ENCODE measurements around the gene PDK2.
A peak's percentile ranks its signal among the peaks of the same experiment; 100 is the strongest.

PDK2 gene

DNA sequence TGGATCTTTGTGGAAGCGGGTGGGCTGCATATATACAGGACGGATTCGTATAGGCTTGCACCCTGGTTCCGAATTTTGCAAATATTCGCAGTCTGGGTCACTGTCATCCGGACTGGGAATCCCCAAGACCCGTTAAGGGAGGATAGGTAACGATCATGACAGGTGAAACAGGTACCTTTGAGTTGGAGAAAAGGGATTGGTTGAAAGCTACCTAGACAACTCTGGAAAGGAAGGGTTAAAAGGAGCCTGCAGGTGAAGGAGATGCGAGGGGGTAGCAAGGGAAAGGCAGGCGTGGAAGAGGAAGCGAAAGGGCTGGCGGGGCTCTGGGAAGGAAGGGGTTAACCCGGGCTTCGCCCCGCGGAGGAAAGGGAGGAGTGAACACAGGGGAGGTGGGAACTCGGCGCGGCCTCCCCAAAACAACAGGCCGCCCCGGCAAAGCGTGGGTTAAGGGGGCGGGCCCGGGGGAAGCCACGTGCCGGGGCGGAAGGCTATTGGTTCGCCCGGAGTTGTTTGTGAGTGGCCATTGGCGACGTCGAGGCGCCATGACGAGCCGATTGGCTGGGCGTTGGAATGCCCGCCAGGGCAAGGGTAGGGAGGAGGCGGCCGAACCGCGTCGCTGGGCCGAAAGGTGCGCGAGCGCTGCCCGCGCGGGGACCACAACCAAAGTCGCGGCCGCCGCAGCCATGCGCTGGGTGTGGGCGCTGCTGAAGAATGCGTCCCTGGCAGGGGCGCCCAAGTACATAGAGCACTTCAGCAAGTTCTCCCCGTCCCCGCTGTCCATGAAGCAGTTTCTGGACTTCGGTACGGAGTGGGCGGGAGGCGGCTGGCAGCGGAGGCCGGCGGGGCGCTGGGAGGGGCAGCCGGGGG lies at the start of gene PDK2:
Gene PDK2 (plus strand): TSS at position 599 of the 867 bp plus-strand sequence. CDS start 85 bp downstream, at position 684.
- peak; percentile 90 to 96 for DNase-seq (ENCODE audit: low spot score in 2 of 2)
- H3K27ac Mint-ChIP-seq: peak within 1 kb of the TSS; percentile 94
- peak within 1 kb of the TSS; percentile 90 for H3K4me3 Mint-ChIP-seq
- no peaks in the 10 kb centered on the region for H3K9me3 Mint-ChIP-seq
- peak; percentile 94 for ATAC-seq
- H3K4me1 Mint-ChIP-seq: peaks cover 50% of the 10 kb centered on the region
- peaks cover 22% of the 10 kb centered on the region for H3K36me3 Mint-ChIP-seq

DNA sequence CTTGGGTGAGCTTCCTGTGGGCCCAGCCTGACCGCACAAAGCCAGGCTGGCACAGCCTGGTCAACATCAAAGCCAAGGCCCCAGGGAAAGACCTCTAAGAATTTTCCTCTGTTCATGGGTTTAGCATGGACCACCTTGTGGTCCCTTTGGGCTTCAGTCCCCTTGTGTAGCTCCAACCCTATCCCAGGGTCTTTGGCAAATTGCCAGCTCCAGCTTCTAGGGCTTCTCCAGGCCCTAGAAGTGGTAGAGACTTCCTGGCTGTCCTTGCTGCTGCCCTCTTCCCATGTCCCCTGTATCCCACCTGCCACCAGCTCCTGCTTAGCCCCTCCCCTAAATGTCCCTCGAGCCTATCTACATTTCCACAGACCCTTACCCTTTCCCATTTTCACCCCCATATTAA lies 49.0 kb upstream of the PDK2 start:
- Mint-ChIP-seq H3K9me3 (no peaks in the 10 kb centered on the region), H3K4me1 (peaks cover 38% of the 10 kb centered on the region), H3K27ac (no peak overlapping the region), H3K36me3 (no peaks in the 10 kb centered on the region), H3K4me3 (no peak overlapping the region)
- ATAC-seq (no peak), DNase-seq (ENCODE audit: low spot score in 2 of 2) (no peak)

GRCh38 chr17:50046667-50047066 lies 48.5 kb upstream of the PDK2 start:
- peak overlapping the region; percentile 26 for H3K27ac Mint-ChIP-seq
- DNase-seq (ENCODE audit: low spot score in 2 of 2) (no peak), ATAC-seq (no peak)
- H3K4me1 Mint-ChIP-seq: peaks cover 43% of the 10 kb centered on the region
- H3K9me3 Mint-ChIP-seq: no peaks in the 10 kb centered on the region
- H3K36me3 Mint-ChIP-seq: no peaks in the 10 kb centered on the region
- H3K4me3 Mint-ChIP-seq: no peak overlapping the region

DNA sequence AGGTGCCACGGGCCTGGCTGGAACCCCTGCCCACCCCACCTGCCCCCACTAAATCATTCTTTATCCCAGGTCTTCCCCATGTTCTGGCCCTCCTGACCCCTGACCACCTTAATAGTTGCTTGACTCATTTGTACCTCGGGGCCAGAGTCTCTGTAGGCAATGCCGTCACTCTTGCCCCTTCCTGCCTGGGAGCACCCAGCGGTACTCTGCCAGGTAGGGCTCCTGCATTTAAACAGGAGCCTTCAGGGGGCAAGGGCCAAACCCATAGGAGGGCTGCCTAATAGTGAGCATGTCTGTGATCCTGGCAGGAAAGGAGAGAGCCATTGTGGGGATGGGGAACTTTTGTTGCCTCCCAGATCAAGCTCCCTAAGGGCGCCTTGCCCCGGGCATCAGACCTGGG lies 48.1 kb upstream of the PDK2 start:
- Mint-ChIP-seq H3K36me3 (no peaks in the 10 kb centered on the region), H3K4me1 (peaks cover 47% of the 10 kb centered on the region), H3K27ac (peak overlapping the region; percentile 26), H3K9me3 (no peaks in the 10 kb centered on the region), H3K4me3 (no peak overlapping the region)
- ATAC-seq (no peak), DNase-seq (ENCODE audit: low spot score in 2 of 2) (no peak)

DNA sequence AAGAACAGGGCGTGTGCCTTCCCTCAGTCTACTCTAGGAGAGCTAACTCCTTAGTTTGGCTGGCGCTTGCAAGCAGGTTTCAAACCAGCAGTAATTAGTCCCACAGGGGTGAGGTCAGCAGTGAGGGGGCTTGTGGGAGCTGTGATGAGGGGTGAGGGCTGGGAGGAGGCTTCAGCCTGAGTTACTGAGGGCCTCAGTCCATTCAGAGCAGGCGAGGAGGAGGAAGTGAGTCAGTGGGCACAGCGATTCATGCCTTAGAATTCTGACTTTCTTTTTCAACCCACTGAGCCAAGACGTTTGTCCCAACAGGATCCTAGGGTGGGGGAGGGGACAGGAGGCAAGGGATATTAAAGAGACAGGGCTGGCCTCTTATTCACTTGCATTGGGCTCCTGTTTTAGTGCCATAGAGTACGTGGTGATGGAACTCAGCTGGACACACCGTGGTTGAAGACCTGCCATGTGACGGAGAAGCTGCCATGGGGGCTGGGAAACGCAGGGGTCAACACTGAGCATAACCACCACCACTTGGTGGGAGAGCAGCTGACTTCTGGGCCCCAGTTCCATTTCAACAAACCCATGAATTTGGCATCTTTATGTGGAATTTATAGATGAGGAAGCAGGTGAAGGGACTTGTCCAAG lies 47.5 kb upstream of the PDK2 start:
- ATAC-seq: peak; percentile 35
- H3K4me3 Mint-ChIP-seq: no peak overlapping the region

DNA sequence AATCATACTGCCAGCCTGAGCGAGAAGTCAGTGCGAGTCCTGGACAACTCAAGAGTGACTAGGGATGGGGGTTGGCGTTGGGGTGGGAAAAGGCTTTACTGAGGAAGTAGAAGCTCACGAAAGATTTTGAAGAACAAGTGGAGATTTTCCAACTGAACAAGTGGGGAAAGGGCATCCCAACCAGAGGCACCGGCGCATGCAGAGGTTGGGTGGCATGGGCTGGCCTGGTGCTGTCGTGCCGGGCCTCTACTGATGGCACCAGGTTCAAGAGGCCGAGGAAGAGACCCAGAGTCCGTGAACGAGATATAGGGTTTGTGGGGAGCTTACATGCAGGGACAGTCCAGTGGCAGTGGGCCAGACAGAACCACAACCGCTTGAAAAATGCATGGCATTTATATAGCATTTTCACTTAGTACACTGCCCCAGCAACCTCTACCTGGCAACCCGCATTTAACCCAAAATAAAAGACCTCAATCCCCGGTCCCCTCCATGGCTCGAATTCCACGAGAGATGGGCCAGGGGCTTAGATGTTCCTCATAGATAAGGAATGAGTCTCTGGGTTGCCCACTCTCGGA lies 46.9 kb upstream of the PDK2 start:
- peaks cover 48% of the 10 kb centered on the region for H3K4me1 Mint-ChIP-seq
- no peaks in the 10 kb centered on the region for H3K36me3 Mint-ChIP-seq
- no peak for DNase-seq (ENCODE audit: low spot score in 2 of 2)

More for the DNA sequence above, 47.5 kb upstream of the PDK2 start:
- Mint-ChIP-seq H3K9me3 (no peaks in the 10 kb centered on the region), H3K27ac (peak overlapping the region; percentile 51), H3K4me1 (peaks cover 48% of the 10 kb centered on the region), H3K36me3 (no peaks in the 10 kb centered on the region)
- no peak for DNase-seq (ENCODE audit: low spot score in 2 of 2)

GRCh38 chr17:50048988-50049387 lies 46.2 kb upstream of the PDK2 start:
- H3K27ac Mint-ChIP-seq: peak overlapping the region; percentile 61
- H3K36me3 Mint-ChIP-seq: no peaks in the 10 kb centered on the region
- ATAC-seq (no peak), DNase-seq (ENCODE audit: low spot score in 2 of 2) (no peak)
- H3K4me1 Mint-ChIP-seq: peaks cover 48% of the 10 kb centered on the region
- no peaks in the 10 kb centered on the region for H3K9me3 Mint-ChIP-seq
- no peak overlapping the region for H3K4me3 Mint-ChIP-seq

More for the DNA sequence above, 46.9 kb upstream of the PDK2 start:
- Mint-ChIP-seq H3K27ac (peak overlapping the region; percentile 61), H3K9me3 (no peaks in the 10 kb centered on the region), H3K4me3 (no peak overlapping the region)
- ATAC-seq: no peak

- H3K9me3 Mint-ChIP-seq: no peaks in the 10 kb centered on the region
- H3K4me3 Mint-ChIP-seq: no peak overlapping the region
- H3K4me1 Mint-ChIP-seq: peaks cover 48% of the 10 kb centered on the region
- H3K27ac Mint-ChIP-seq: no peak overlapping the region
- no peaks in the 10 kb centered on the region for H3K36me3 Mint-ChIP-seq
- DNase-seq (ENCODE audit: low spot score in 2 of 2) (no peak), ATAC-seq (no peak)
These were observed 45.5 kb upstream of the PDK2 start for GRCh38 chr17:50049636-50050035.

- no peaks in the 10 kb centered on the region for H3K9me3 Mint-ChIP-seq
- H3K4me3 Mint-ChIP-seq: peak overlapping the region; percentile 44
- peak overlapping the region; percentile 82 for H3K27ac Mint-ChIP-seq
- ATAC-seq: no peak
- H3K4me1 Mint-ChIP-seq: peaks cover 53% of the 10 kb centered on the region
- no peak for DNase-seq (ENCODE audit: low spot score in 2 of 2)
- H3K36me3 Mint-ChIP-seq: no peaks in the 10 kb centered on the region
These were observed 44.6 kb upstream of the PDK2 start for GRCh38 chr17:50050431-50051032.

DNA sequence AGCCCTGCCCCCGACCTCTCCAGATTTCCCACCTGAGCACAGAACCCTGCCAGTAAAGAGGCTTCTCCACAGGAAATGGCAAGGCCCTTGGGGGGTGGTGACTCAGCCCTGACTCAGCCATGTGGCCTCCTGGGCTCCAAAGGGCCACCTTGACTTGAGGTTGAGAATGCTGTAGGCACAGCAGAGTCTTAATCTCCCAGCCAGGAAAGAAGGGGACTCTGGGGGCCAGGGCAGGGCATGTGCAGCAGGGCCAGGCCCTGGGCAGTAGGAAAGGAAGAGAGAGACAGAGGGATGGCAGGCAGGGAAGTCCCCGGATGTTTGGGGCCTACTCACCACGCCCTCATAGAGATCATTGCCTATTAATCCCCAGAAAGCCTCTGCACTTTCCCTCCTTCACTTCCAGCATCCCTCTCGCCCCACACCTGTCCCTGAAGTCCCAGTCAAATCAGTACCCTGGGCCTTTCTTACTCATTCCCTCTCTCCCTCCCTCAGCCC lies 44.0 kb upstream of the PDK2 start:
- H3K4me1 Mint-ChIP-seq: peaks cover 53% of the 10 kb centered on the region
- DNase-seq (ENCODE audit: low spot score in 2 of 2) (peak; percentile 48 to 86), ATAC-seq (peak; percentile 88)
- no peaks in the 10 kb centered on the region for H3K36me3 Mint-ChIP-seq
- peak overlapping the region; percentile 44 for H3K4me3 Mint-ChIP-seq
- H3K27ac Mint-ChIP-seq: peak overlapping the region; percentile 82
- H3K9me3 Mint-ChIP-seq: no peaks in the 10 kb centered on the region

DNA sequence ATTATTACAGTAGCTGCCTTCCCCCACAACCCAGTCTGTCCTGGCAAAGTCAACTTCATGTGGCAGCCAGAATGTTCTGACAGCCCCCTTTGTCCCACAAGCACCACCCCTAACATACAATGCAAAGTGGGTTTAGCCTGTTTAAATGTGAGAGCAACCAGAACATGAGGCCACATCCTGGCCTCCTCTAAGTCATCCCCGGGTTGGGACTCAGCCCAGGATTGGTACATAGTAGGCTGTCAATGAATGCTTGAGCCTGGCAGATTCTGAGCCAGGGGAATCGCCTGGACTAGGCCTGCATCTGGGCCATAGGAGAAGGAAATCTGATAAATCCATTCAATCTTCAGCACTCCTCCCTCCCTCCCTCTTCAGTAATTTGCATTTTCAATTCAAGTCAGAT lies 43.5 kb upstream of the PDK2 start:
- ATAC-seq (peak; percentile 1), DNase-seq (ENCODE audit: low spot score in 2 of 2) (no peak)
- Mint-ChIP-seq H3K4me1 (peaks cover 52% of the 10 kb centered on the region), H3K9me3 (no peaks in the 10 kb centered on the region), H3K36me3 (no peaks in the 10 kb centered on the region), H3K4me3 (peak overlapping the region; percentile 44), H3K27ac (peak overlapping the region; percentile 82)

DNA sequence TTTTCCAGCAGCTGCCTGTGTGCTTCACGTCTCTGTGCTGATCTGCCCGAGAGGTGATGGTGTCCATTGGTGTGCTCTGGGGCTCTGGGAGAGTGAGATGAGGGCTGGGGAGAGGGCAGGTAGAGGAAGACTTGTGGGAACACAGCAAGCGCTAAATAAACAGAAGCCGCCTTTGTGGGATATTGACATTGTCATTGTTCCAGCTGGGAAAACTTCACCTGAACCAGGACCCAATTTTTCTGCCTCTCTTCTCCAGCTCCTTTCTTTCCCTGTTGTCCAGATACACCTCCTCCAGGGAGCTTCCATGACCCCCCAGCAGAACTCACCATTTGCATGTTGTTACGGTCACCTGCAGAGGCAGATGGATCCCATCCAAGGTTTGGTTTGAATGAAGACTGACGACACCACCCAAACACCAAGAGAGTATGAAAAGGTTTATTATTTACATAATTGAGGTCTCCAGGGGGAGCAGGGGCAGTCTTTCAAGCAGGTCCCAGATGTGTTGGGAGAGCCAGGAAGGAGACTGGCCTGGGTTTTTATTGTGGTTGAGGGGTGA lies 42.8 kb upstream of the PDK2 start:
- no peak overlapping the region for H3K27ac Mint-ChIP-seq
- peaks cover 52% of the 10 kb centered on the region for H3K4me1 Mint-ChIP-seq
- no peak for ATAC-seq
- no peaks in the 10 kb centered on the region for H3K9me3 Mint-ChIP-seq
- H3K4me3 Mint-ChIP-seq: no peak overlapping the region
- H3K36me3 Mint-ChIP-seq: no peaks in the 10 kb centered on the region
- no peak for DNase-seq (ENCODE audit: low spot score in 2 of 2)

DNA sequence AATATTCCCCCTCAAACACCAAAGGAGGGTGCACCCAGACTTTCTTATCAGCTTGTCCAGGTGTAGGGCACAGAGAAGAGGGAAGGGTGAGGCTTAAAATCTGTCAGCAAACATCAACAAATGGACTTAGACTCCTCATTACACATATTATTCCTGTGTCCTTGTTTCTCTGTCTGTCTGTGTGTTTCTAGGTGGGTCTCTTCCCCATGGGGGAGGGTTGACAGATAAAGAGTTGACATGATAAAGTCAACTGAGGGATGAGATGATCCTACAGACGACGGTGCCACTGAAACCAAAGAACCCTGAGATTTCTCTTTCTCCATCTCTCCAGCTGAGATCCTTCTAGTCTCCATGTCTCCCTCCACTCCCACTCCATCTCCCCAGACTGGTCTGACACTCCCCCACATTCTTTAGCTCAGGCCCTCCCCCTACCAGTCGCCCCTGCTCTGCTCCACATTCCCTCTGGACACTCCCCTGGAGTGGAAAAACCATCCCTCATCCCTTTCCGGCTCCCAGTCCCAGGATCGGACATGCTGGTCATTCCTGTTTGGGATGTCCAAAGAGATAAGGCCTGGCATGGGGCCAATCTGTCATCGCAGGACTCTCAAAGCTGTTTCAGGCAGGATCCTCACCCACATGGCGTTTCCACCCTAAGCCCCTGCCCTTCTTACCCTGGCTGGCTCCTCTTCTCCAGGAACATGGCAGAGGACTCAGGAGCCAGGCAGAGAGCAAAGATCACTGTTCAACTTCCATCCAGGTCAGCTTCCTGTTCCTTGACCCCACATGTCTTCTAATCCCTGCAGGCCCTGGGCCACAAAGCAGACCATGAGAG lies 42.1 kb upstream of the PDK2 start:
- Mint-ChIP-seq H3K4me3 (no peak overlapping the region), H3K4me1 (peaks cover 52% of the 10 kb centered on the region), H3K36me3 (no peaks in the 10 kb centered on the region), H3K27ac (peak overlapping the region; percentile 60), H3K9me3 (no peaks in the 10 kb centered on the region)
- no peak for DNase-seq (ENCODE audit: low spot score in 2 of 2)
- no peak for ATAC-seq

DNA sequence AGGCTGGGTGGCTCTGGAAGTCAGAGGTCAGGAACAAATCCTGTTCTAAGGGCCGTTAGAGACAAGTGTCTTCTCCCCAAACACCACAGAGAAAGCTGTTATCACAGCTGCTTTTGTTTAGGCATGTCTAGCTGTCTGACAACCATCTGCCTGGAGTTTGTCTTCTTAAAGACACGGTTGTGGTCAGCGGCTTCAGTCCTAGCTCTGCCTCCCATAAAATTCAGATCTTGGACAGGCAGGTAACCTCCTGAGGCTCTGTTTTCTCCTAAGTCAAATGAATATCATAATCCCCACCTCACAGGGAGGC lies 41.5 kb upstream of the PDK2 start:
- no peaks in the 10 kb centered on the region for H3K36me3 Mint-ChIP-seq
- DNase-seq (ENCODE audit: low spot score in 2 of 2): no peak
- H3K4me3 Mint-ChIP-seq: no peak overlapping the region
- peak overlapping the region; percentile 60 for H3K27ac Mint-ChIP-seq
- H3K9me3 Mint-ChIP-seq: no peaks in the 10 kb centered on the region
- ATAC-seq: no peak
- peaks cover 51% of the 10 kb centered on the region for H3K4me1 Mint-ChIP-seq
